ENCODE measurements around the gene TLR9.

TLR9 gene

DNA sequence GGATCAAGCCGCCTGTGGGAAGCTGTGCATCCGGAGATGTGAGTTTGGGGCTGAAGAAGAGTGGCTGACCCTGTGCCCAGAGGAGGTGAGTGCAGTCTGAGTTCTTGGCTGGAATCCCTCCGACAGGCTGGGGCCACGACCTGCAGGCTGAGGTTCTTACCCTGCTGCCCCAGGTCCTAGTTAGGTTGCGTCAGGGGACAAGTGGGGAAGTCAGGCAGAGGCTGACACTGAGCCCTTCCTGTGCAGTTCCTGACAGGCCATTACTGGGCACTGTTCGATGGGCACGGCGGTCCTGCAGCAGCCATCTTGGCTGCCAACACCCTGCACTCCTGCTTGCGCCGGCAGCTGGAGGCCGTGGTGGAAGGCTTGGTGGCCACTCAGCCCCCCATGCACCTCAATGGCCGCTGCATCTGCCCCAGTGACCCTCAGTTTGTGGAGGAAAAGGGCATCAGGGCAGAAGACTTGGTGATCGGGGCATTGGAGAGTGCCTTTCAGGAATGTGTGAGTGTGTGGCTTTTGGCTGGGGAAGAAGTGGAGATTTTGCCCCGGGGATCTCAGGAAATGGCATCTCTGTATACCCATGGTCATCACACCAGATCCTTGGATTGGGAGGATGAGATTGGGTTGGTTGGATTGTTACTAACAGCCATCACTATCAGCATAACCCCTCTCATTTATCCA, 21.4 kb upstream of the TLR9 start:
- peak overlapping the region in 8 of 10 experiments; percentile 54 to 69 (median 60); a peak in 15 of 20 replicates for H3K4me3 ChIP-seq
- peak overlapping the region; percentile 80 to 92 (median 86); a peak in 21 of 22 replicates for H3K27ac ChIP-seq
- peaks cover 0 to 5% (median 0%) of the 10 kb centered on the region in 11 experiments; a peak in 2 of 22 replicates for H3K9me3 ChIP-seq (replicated peaks in 1 of 11)
- H3K27me3 ChIP-seq = no peaks in the 10 kb centered on the region
- TF ChIP-seq Cebpa-rat (IDR thresholded peaks at IDR 0.05) = no peak
- H3K9ac ChIP-seq = peak overlapping the region; percentile 72 to 89 (median 80); a peak in 21 of 22 replicates
- peak overlapping the region; percentile 87 to 99 (median 95) for H3K4me2 ChIP-seq
- H3K4me1 ChIP-seq = peaks cover 58 to 100% (median 81%) of the 10 kb centered on the region in 10 experiments
- H4K20me1 ChIP-seq = peaks cover 0 to 25% (median 10%) of the 10 kb centered on the region in 11 experiments; a peak in 9 of 22 replicates
- peaks cover 29 to 42% (median 40%) of the 10 kb centered on the region in 11 experiments; a peak in 21 of 22 replicates for H3K36me3 ChIP-seq

DNA sequence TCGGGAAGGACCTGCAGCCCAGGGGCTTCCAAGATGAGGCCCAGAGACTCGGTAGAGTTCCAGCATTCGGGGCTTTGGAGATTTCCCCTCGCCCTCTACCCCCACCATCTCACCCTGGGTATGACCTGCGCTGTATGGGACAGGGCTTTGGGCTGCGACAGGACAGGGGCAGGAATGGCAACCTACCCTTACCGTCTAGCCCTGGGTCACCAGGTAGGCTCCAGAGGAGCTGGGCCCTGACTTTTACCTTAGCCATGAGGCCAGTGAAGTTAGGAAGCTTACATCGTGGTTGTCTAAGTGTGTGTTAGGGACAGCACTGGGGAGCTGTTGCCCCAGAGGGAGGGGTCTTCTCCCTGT, 20.8 kb upstream of the TLR9 start:
- Histone ChIP-seq H3K9me3 (replicated peaks in 1 of 11) (peaks cover 0 to 5% (median 0%) of the 10 kb centered on the region in 11 experiments; a peak in 2 of 22 replicates), H3K27ac (peak overlapping the region; percentile 80 to 92 (median 86)), H3K4me1 (peaks cover 61 to 100% (median 81%) of the 10 kb centered on the region in 10 experiments), H4K20me1 (peaks cover 0 to 25% (median 10%) of the 10 kb centered on the region in 11 experiments; a peak in 9 of 22 replicates), H3K27me3 (no peaks in the 10 kb centered on the region), H3K4me3 (peak overlapping the region; percentile 47 to 69 (median 59)), H3K4me2 (peak overlapping the region; percentile 87 to 99 (median 95)), H3K9ac (peak overlapping the region; percentile 72 to 89 (median 80)), H3K36me3 (peaks cover 23 to 36% (median 34%) of the 10 kb centered on the region in 11 experiments; a peak in 21 of 22 replicates)
- TF ChIP-seq Cebpa-rat (IDR thresholded peaks at IDR 0.05) = no peak

DNA sequence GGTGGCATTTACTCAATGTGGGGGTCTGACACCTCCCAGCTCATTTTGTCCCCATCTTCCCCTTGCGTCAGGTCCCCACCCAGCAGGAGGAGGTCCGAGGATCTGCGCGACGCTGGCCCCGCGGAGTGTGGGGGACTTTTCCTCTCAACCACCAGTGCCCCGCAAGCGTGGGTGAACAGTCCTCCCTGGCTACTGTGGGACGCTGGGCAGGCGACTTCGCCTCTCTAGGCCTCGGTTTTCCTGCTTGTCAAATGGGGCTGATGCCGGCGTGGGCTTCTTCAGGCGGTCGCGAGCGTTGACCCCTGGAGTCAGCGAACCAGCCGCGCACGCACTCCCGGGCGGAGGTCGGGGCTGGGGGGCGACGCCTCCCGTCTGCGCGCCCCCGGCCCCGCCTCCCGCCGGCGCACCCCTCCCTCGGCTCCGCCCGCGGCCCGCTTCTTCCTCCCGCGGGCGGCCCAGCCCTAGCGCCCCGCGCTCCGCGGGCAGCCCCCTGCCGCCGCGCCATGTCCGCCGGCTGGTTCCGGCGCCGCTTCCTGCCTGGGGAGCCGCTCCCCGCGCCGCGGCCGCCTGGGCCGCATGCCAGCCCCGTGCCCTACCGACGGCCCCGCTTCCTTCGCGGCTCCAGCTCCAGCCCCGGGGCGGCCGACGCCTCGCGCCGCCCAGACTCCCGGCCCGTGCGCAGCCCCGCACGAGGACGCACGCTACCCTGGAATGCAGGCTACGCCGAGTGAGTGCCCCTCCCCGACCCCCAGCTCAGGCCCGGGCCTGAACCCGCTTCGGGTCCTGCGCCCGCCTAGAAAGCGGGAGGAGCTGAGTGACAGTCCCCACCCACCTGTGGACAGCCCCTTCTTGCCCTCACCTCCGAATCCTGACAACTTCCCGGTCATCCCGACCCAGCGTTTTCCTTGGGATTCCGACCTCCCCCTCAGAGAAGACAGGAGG, 20.1 kb upstream of the TLR9 start, which contains the start of gene PPM1M:
PPM1M (plus strand) TSS at position 438 of the 942 bp plus-strand sequence; CDS start at position 504, 66 bp downstream.
- peaks cover 61 to 100% (median 81%) of the 10 kb centered on the region in 10 experiments for H3K4me1 ChIP-seq
- H3K27ac ChIP-seq = peak within 1 kb of the TSS; percentile 80 to 92 (median 86)
- peaks cover 17 to 29% (median 28%) of the 10 kb centered on the region in 11 experiments; a peak in 21 of 22 replicates for H3K36me3 ChIP-seq
- H3K4me2 ChIP-seq = peak within 1 kb of the TSS; percentile 87 to 99 (median 95)
- peak within 1 kb of the TSS; percentile 72 to 89 (median 80) for H3K9ac ChIP-seq
- H3K27me3 ChIP-seq = no peaks in the 10 kb centered on the region
- peaks cover 0 to 25% (median 10%) of the 10 kb centered on the region in 11 experiments; a peak in 9 of 22 replicates for H4K20me1 ChIP-seq
- peaks cover 0 to 5% (median 0%) of the 10 kb centered on the region in 11 experiments; a peak in 2 of 22 replicates for H3K9me3 ChIP-seq (replicated peaks in 1 of 11)
- peak within 1 kb of the TSS; percentile 47 to 69 (median 59) for H3K4me3 ChIP-seq
- TF ChIP-seq Cebpa-rat (IDR thresholded peaks at IDR 0.05) = no peak

DNA sequence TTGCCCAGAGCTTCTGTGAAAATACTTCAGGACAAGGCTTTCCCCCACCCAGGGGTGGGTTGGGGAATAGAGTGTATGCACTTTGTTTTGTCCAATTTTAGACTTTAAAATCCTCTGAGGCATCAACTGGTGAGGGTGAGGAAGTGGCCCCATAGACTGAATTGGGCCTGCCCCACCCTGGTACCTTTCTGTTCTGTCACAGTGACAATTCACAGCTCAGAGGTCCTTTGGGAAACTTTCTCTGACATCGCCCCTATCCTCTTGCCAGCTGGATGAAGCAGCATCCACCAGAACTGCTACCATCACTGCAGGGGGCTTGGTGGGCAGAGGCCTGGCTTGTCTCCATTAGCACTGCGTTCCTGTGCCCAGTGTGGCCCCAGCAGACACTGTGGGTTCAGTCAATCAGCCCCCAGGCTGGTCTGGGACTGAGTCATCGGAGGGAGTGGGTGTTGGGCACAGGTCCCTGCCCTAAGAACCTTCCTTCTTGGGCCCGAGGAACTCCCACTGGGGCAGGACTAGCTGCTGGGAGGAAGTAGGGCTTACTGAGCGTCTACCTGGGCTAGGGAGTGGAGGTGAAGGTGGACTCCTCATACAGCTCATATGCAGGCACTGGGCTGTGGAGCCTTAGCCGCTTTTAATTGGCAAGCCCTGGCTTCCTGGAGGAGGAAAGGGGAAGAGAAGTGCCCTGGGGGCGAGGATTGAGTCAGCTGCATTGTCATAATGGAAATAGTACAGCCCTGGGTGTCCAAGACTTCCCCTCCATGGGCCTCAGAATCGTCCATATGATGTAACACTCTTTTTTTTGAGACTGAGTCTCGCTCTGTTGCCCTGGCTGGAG, 18.6 kb upstream of the TLR9 start:
- peaks cover 69 to 96% (median 84%) of the 10 kb centered on the region in 10 experiments for H3K4me1 ChIP-seq
- H3K27ac ChIP-seq = peak overlapping the region; percentile 80 to 92 (median 86)
- TF ChIP-seq Cebpa-rat (IDR thresholded peaks at IDR 0.05) = peak; percentile 17 to 92 (median 74); a peak in 14 of 22 replicates
- H4K20me1 ChIP-seq = peaks cover 0 to 13% (median 0%) of the 10 kb centered on the region in 11 experiments; a peak in 6 of 22 replicates
- no peaks in the 10 kb centered on the region for H3K27me3 ChIP-seq
- H3K9me3 ChIP-seq (replicated peaks in 1 of 11) = peaks cover 0 to 5% (median 0%) of the 10 kb centered on the region in 11 experiments; a peak in 2 of 22 replicates
- H3K36me3 ChIP-seq = peaks cover 2 to 13% (median 12%) of the 10 kb centered on the region in 11 experiments; a peak in 20 of 22 replicates
- peak overlapping the region in 7 of 10 experiments; percentile 3 to 59 (median 16); a peak in 9 of 20 replicates for H3K4me3 ChIP-seq
- H3K9ac ChIP-seq = peak overlapping the region; percentile 72 to 83 (median 80)
- H3K4me2 ChIP-seq = peak overlapping the region; percentile 87 to 99 (median 95)

DNA sequence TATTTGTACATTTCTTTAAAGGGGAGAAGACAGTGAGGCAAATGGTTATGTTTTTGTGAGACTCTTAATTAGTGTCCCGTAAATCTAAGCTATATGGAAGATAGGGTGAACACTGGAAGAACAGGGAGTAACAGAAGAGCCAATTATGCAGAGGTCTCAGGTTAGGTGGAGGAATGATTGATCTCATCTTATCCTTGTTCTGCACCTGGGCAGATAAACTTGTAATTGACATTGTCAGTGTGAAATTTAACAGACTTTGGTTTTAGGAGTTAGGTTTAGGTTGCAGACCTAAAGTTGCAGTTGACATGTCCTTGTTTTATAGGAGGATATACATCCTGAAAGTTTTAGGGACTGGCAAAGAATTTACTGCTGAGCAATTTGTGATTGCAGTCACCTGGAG, 16.6 kb upstream of the TLR9 start:
- Histone ChIP-seq H3K27me3 (no peaks in the 10 kb centered on the region), H3K4me1 (peaks cover 80 to 89% (median 85%) of the 10 kb centered on the region in 10 experiments), H3K9me3 (replicated peaks in 1 of 11) (peaks cover 0 to 5% (median 0%) of the 10 kb centered on the region in 11 experiments; a peak in 2 of 22 replicates), H3K9ac (peak overlapping the region in 2 of 11 experiments; percentile 24 to 92; a peak in 2 of 22 replicates), H3K27ac (peak overlapping the region in 7 of 11 experiments; percentile 21 to 97 (median 93); a peak in 10 of 22 replicates), H3K4me3 (no peak overlapping the region), H3K4me2 (peak overlapping the region; percentile 21 to 99 (median 98); a peak in 12 of 22 replicates), H3K36me3 (peaks cover 0 to under 1% (median 0%) of the 10 kb centered on the region in 11 experiments; a peak in 1 of 22 replicates), H4K20me1 (peaks cover under 1 to 16% (median 14%) of the 10 kb centered on the region in 11 experiments; a peak in 16 of 22 replicates)
- no peak for TF ChIP-seq Cebpa-rat (IDR thresholded peaks at IDR 0.05)

DNA sequence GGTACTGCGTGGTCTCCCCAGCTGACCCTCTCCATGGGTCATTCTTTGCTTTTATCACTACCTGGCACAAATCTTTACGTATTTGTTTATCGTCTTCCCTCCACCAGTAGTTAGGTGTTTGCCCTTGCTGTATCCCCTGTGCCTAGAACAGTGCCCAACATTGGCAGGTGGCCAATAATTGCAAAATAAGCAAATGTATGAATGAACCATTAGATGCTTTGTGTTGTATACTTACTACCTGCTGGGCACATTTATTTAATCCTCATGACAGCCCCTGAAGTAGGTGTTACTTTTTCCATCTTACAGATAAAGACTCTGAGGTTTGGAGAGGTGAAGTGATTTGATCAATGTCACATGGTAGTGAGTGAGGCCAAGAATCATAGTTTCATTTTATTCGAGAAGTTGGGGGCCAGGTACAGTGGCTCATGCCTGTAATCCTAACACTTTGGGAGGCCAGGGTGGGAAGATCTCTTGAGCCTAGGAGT, 15.5 kb upstream of the TLR9 start:
- peaks cover 10 to 27% (median 24%) of the 10 kb centered on the region in 11 experiments; a peak in 17 of 22 replicates for H4K20me1 ChIP-seq
- H3K27me3 ChIP-seq = no peaks in the 10 kb centered on the region
- H3K9ac ChIP-seq = peak overlapping the region in 6 of 11 experiments; percentile 37 to 97 (median 94); a peak in 10 of 22 replicates
- H3K27ac ChIP-seq = peak overlapping the region in 10 of 11 experiments; percentile 86 to 97 (median 94); a peak in 20 of 22 replicates
- TF ChIP-seq Cebpa-rat (IDR thresholded peaks at IDR 0.05) = no peak
- H3K4me2 ChIP-seq = peak overlapping the region; percentile 93 to 99 (median 98)
- 0 out of 20 replicates have a peak overlapping the region, but pooled peaks of 1 of the 10 experiments have one; percentile 94 for H3K4me3 ChIP-seq
- peaks cover 81 to 89% (median 84%) of the 10 kb centered on the region in 10 experiments for H3K4me1 ChIP-seq
- H3K9me3 ChIP-seq (replicated peaks in 1 of 11) = peaks cover 0 to 5% (median 0%) of the 10 kb centered on the region in 11 experiments; a peak in 2 of 22 replicates
- H3K36me3 ChIP-seq = peaks cover 0 to 6% (median 0%) of the 10 kb centered on the region in 11 experiments; a peak in 5 of 22 replicates
